Keratinocyte (primary cell): ENCODE results near the gene GPRC5A. TPM values are rescaled to one million over a fixed set of nuclear protein-coding genes. Genes with fewer than 3 reads are reported as not detected.

Experiments
- DNase-seq: peaks from one replicate; pipeline ENCODE4 v3.0.0-alpha.2; 2011; ENCODE audit warnings: low read depth, missing footprints, low spot score
- FAIRE-seq: peaks from 2 replicates; lab custom pipeline; 2011; peaks lifted over from hg19 to GRCh38; lab: Jason Lieb, UNC
- H2AFZ ChIP-seq: 2 replicates; pipeline ENCODE4 v1.6.0; 2012; ENCODE audit warnings: low read length, control low read depth, inconsistent platforms; ENCODE audit not compliant: control insufficient read depth
- H3K27ac ChIP-seq: 2 replicates; pipeline ENCODE4 v1.5.1; 2011; ENCODE audit warnings: low read length; ENCODE audit not compliant: control insufficient read depth, insufficient read depth
- H3K27me3 ChIP-seq: 3 replicates; pipeline ENCODE4 v1.6.0; 2011; ENCODE audit warnings: low read length; ENCODE audit not compliant: control insufficient read depth, insufficient read depth; ENCODE audit errors: extremely low read depth
- H3K36me3 ChIP-seq, 2 experiments: 2 replicates in 1 of 2; 3 replicates in 1 of 2; pipeline ENCODE4 v1.5.1; 2011; ENCODE audit warnings: low read length in 2 of 2, mild to moderate bottlenecking in 1 of 2; ENCODE audit not compliant: control insufficient read depth in 2 of 2, insufficient read depth in 2 of 2; ENCODE audit errors: extremely low read depth in 1 of 2
- H3K4me1 ChIP-seq: 3 replicates; pipeline ENCODE4 v1.5.1; 2011; ENCODE audit warnings: low read length; ENCODE audit not compliant: control insufficient read depth, insufficient read depth; ENCODE audit errors: extremely low read depth
- H3K4me2 ChIP-seq: 3 replicates; pipeline ENCODE4 v1.6.0; 2011; ENCODE audit warnings: low read depth, low read length; ENCODE audit not compliant: control insufficient read depth, insufficient read depth; ENCODE audit errors: extremely low read depth
- H3K4me3 ChIP-seq, 3 experiments: fragments of 200-600 bp in 1 of 3; sonication (generic) in 1 of 3; 2 replicates in 2 of 3; 3 replicates in 1 of 3; pipeline ENCODE4 v1.5.1; 2011 to 2016; ENCODE audit warnings: low read length in 3 of 3, mild to moderate bottlenecking in 3 of 3, control low read depth in 2 of 3, inconsistent platforms in 1 of 3, low read depth in 1 of 3, mixed read lengths in 1 of 3, mixed run types in 1 of 3, moderate library complexity in 1 of 3; ENCODE audit not compliant: control insufficient read depth in 2 of 3, insufficient read depth in 2 of 3; ENCODE audit errors: extremely low read depth in 1 of 3
- H3K79me2 ChIP-seq: 2 replicates; pipeline ENCODE4 v1.6.0; 2012; ENCODE audit warnings: low read length; ENCODE audit not compliant: control insufficient read depth, insufficient read depth
- H3K9ac ChIP-seq: 3 replicates; pipeline ENCODE4 v1.6.0; 2011; ENCODE audit warnings: low read length; ENCODE audit not compliant: control insufficient read depth, insufficient read depth; ENCODE audit errors: extremely low read depth
- H3K9me1 ChIP-seq: 3 replicates; pipeline ENCODE4 v1.6.0; 2011; ENCODE audit warnings: low read length; ENCODE audit not compliant: control insufficient read depth, insufficient read depth; ENCODE audit errors: extremely low read depth
- H3K9me3 ChIP-seq: 2 replicates; pipeline ENCODE4 v1.5.1; 2012; ENCODE audit warnings: low read depth, low read length; ENCODE audit not compliant: control insufficient read depth
- H4K20me1 ChIP-seq: 3 replicates; pipeline ENCODE4 v1.6.0; 2011; ENCODE audit warnings: low read length; ENCODE audit not compliant: control insufficient read depth, insufficient read depth; ENCODE audit errors: extremely low read depth
- EZH2 ChIP-seq: IDR thresholded peaks from one replicate; pipeline ENCODE4 v1.6.1; 2012; ENCODE audit warnings: inconsistent platforms, mild to moderate bottlenecking, low read length, moderate library complexity
- dilution Hi-C: fragments of 300-500 bp; cut with MboI; formaldehyde crosslinking; loops from one replicate; pipeline ENCODE4 v1.7.0; 2020; ENCODE audit warnings: low sequenced_read_pairs; ENCODE audit not compliant: extremely low pct_ligation_motif_present
- polyA plus RNA-seq, 5 experiments: library from polyadenylated mRNA; depleted of rRNA in 3 of 5; stranded (reverse) in 3 of 5; stranded (forward) in 1 of 5; unstranded in 1 of 5; fragments of >200 nt; gene quantifications; 1 replicate in 1 of 5; 2 replicates in 3 of 5; 3 replicates in 1 of 5; pipeline versions ENCODE4 v1.2.1 to v1.2.3, GENCODE V29; 2011 to 2012; ENCODE audit warnings: missing spikeins in 2 of 5, low read depth in 1 of 5, low replicate concordance in 1 of 5
- TF ChIP-seq, protein P1 (sequence below), 3 experiments: IDR thresholded peaks in 1 of 3; conservative IDR thresholded peaks in 1 of 3; optimal IDR thresholded peaks in 1 of 3; 2 replicates in 2 of 3; 3 replicates in 1 of 3; pipeline versions ENCODE3 to v1.5.1; 2011; ENCODE audit warnings: low read length in 3 of 3, mild to moderate bottlenecking in 3 of 3, moderate library complexity in 2 of 3, control low read depth in 1 of 3, inconsistent platforms in 1 of 3; ENCODE audit not compliant: insufficient read depth in 2 of 3; ENCODE audit errors: extremely low read depth in 1 of 3

The GPRC5A gene
- polyA plus RNA-seq, 1 donor (not counting 4 experiments of a cell fraction or from before 2014, with no cell fraction given), result 25.5 TPM

DNA sequence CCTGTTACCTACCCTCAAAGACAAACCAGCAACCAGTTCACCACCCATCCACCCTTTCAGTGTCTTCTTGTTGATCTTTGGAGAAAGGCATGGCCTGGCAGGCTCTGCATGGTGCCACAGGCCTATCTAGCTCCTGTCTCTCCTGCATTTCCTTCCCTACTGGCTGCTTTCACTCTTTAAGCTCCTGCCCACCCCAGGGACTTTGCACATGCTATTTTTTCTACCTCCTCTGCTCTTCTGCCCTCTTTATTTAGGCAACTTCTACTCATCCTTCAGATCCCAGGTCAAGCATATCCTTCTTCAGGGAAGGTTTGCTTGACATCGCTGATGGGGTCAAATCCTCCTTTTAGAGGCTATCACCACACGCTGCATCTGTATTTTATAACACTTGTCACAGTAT, 27.1 kb upstream of the GPRC5A start:
- Histone ChIP-seq H3K9me1 (no peaks in the 10 kb centered on the region), H3K4me2 (no peak overlapping the region), H3K9ac (no peak overlapping the region), H3K27me3 (no peaks in the 10 kb centered on the region), H2AFZ (no peak overlapping the region), H4K20me1 (no peaks in the 10 kb centered on the region), H3K4me1 (no peaks in the 10 kb centered on the region), H3K79me2 (no peaks in the 10 kb centered on the region), H3K9me3 (no peaks in the 10 kb centered on the region), H3K36me3 (peaks cover 3% of the 10 kb centered on the region in 2 experiments), H3K4me3 (no peak overlapping the region), H3K27ac (no peak overlapping the region)
- DNase-seq, result no peak
- TF ChIP-seq, protein P1, sequence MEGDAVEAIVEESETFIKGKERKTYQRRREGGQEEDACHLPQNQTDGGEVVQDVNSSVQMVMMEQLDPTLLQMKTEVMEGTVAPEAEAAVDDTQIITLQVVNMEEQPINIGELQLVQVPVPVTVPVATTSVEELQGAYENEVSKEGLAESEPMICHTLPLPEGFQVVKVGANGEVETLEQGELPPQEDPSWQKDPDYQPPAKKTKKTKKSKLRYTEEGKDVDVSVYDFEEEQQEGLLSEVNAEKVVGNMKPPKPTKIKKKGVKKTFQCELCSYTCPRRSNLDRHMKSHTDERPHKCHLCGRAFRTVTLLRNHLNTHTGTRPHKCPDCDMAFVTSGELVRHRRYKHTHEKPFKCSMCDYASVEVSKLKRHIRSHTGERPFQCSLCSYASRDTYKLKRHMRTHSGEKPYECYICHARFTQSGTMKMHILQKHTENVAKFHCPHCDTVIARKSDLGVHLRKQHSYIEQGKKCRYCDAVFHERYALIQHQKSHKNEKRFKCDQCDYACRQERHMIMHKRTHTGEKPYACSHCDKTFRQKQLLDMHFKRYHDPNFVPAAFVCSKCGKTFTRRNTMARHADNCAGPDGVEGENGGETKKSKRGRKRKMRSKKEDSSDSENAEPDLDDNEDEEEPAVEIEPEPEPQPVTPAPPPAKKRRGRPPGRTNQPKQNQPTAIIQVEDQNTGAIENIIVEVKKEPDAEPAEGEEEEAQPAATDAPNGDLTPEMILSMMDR (optimal IDR thresholded peaks at IDR 0.05 in 1 of 3, IDR thresholded peaks at IDR 0.05 in 1 of 3, conservative IDR thresholded peaks at IDR 0.05 in 1 of 3; ENCODE audit: extremely low read depth in 1 of 3, insufficient read depth in 2 of 3, low read length in 3 of 3), result no peak
- TF ChIP-seq EZH2, result no peak
- no peak for FAIRE-seq
- dilution Hi-C loops, result no loop called here

DNA sequence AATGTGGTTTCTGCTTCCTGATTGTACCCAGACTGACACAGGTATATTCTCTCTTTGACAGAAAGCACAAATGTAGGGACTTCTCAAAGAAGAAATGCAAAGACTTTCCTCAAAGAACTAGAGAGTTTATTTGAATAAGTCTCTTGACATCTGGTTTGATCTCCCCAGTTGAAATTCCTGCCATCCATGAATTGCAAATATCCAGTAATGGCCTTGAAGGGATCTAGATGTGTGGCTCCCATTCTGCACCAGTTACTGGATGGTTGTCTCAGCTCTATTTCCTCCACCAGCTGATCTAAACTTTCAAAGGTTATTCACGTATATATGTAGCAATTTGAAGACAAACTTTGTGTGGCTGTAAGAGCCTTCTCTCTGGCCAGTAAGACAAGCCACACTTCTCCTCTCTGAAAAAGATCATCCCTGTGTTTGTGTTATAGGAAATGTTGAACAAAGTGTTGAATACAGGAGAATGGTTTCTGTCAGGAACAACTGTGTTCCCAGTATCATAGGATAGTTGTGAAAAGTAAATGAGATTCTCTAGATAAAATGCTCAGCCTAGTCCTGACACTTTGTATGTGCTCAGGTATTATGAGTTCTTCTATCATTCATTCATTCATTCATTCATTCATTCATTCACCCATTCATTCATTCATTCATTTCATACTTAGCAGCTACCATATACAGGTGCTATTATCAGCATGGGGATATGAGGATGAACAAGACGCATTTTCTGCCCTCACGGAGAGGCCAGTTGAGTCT, 22.7 kb upstream of the GPRC5A start:
- no peak overlapping the region for H3K4me3 ChIP-seq
- no peak overlapping the region for H3K27ac ChIP-seq
- H2AFZ ChIP-seq, result no peak overlapping the region
- FAIRE-seq (peak; percentile 17), DNase-seq (no peak)
- H3K9me1 ChIP-seq, result no peaks in the 10 kb centered on the region
- no peaks in the 10 kb centered on the region for H3K79me2 ChIP-seq
- TF ChIP-seq, protein P1 (optimal IDR thresholded peaks at IDR 0.05 in 1 of 3, IDR thresholded peaks at IDR 0.05 in 1 of 3, conservative IDR thresholded peaks at IDR 0.05 in 1 of 3; ENCODE audit: extremely low read depth in 1 of 3, insufficient read depth in 2 of 3, low read length in 3 of 3), result no peak
- no peak for TF ChIP-seq EZH2
- no peak overlapping the region for H3K4me2 ChIP-seq
- peaks cover 0 to 3% of the 10 kb centered on the region in 2 experiments for H3K36me3 ChIP-seq
- H3K9me3 ChIP-seq, result no peaks in the 10 kb centered on the region
- no peak overlapping the region for H3K9ac ChIP-seq
- H3K27me3 ChIP-seq, result no peaks in the 10 kb centered on the region
- dilution Hi-C loops, result no loop called here
- no peaks in the 10 kb centered on the region for H4K20me1 ChIP-seq
- peaks cover 28% of the 10 kb centered on the region for H3K4me1 ChIP-seq
